ENCODE measurements around the gene MYEOV. TPM values are rescaled to one million over a fixed set of nuclear protein-coding genes. Genes with fewer than 3 reads are reported as not detected.

The MYEOV gene
- polyA plus RNA-seq, 1 donor, result 0.03 TPM

- no peaks in the 10 kb centered on the region for H3K27me3 ChIP-seq (ENCODE audit: control insufficient read depth, insufficient read depth, low read length)
- H3K27ac ChIP-seq (ENCODE audit: low read length), result no peak overlapping the region
- DNase-seq, result peak in 1 of 2 donors; percentile 42
- H3K9me3 ChIP-seq (ENCODE audit: control insufficient read depth, low read depth, low read length), result peaks cover 2% of the 10 kb centered on the region
- H3K4me1 ChIP-seq (ENCODE audit: control insufficient read depth, insufficient read depth, low read length), result peaks cover 22% of the 10 kb centered on the region
- no CpG with 5 or more reads among the region's 13 CpGs for WGBS (ENCODE audit: insufficient coverage, low lambda C conversion rate)
- no peaks in the 10 kb centered on the region for H3K36me3 ChIP-seq (ENCODE audit: control insufficient read depth, insufficient read depth, low read length)
- H3K4me3 ChIP-seq (ENCODE audit: low read length), result no peak overlapping the region
Measured at GRCh38 chr11:69301455-69302401, 7.8 kb downstream of the MYEOV start.

DNA sequence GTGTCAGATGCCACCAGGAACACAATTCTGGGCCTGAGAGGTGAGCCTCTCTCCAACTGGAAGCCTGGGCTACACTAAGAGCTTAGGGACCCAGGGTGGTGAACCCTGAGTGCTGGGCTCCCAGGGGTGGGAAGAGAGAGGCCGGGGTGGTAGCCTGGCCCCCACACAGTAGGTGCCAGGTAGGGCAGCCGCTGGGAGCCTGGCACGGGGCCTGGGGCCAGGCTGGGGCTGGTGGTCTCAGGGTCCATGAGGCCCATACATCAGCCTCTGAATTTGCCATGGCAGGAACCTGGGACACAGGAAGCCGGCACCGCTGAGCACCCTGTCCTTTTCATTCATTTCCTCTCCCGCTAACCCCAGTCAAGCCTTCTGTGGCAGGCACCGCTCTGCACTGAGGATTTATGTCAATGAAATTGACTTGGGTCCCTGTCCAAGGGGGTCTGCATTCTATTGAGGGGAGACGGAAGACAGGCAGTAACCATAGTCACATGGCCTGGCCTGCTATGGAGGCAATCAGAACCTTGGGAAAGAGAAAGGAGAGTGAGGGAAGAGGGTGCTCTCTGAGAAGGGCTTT is 8.6 kb downstream of the MYEOV start:
- H3K9me3 ChIP-seq (ENCODE audit: control insufficient read depth, low read depth, low read length), result no peaks in the 10 kb centered on the region
- no peaks in the 10 kb centered on the region for H3K36me3 ChIP-seq (ENCODE audit: control insufficient read depth, insufficient read depth, low read length)
- no peak for DNase-seq
- WGBS (ENCODE audit: insufficient coverage, low lambda C conversion rate), result no CpG with 5 or more reads among the region's 8 CpGs
- H3K4me1 ChIP-seq (ENCODE audit: control insufficient read depth, insufficient read depth, low read length), result peaks cover 14% of the 10 kb centered on the region
- H3K27me3 ChIP-seq (ENCODE audit: control insufficient read depth, insufficient read depth, low read length), result no peaks in the 10 kb centered on the region
- H3K27ac ChIP-seq (ENCODE audit: low read length), result no peak overlapping the region
- H3K4me3 ChIP-seq (ENCODE audit: low read length), result no peak overlapping the region

DNA sequence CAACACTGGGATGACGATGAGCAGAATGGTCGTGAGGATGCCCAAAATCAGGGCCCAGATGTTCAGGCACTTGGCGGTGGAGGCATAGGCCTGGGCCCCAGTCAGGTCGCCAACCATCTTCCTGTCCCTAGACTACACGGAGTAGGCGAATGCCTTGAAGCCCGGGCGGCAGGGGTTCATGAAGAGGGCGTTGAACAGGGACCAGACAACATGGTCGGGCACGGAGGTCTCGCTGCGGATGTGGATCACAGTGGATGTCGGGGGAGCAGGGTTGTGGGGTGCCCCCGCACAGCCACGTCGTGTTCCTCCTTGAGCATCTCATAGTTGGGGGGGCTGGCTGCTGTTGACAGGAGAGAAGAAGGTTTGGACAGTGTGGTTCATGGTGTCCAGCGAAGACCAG is 9.5 kb downstream of the MYEOV start:
- Histone ChIP-seq H3K4me3 (ENCODE audit: low read length) (no peak overlapping the region), H3K9me3 (ENCODE audit: control insufficient read depth, low read depth, low read length) (no peaks in the 10 kb centered on the region), H3K27ac (ENCODE audit: low read length) (no peak overlapping the region), H3K27me3 (ENCODE audit: control insufficient read depth, insufficient read depth, low read length) (no peaks in the 10 kb centered on the region), H3K36me3 (ENCODE audit: control insufficient read depth, insufficient read depth, low read length) (no peaks in the 10 kb centered on the region), H3K4me1 (ENCODE audit: control insufficient read depth, insufficient read depth, low read length) (peaks cover 5% of the 10 kb centered on the region)
- WGBS (ENCODE audit: insufficient coverage, low lambda C conversion rate), result no CpG with 5 or more reads among the region's 18 CpGs
- no peak for DNase-seq

- WGBS (ENCODE audit: insufficient coverage, low lambda C conversion rate), result no CpG with 5 or more reads among the region's 1 CpG
- Histone ChIP-seq H3K4me1 (ENCODE audit: control insufficient read depth, insufficient read depth, low read length) (no peaks in the 10 kb centered on the region), H3K4me3 (ENCODE audit: low read length) (no peak overlapping the region), H3K36me3 (ENCODE audit: control insufficient read depth, insufficient read depth, low read length) (no peaks in the 10 kb centered on the region), H3K27ac (ENCODE audit: low read length) (no peak overlapping the region), H3K27me3 (ENCODE audit: control insufficient read depth, insufficient read depth, low read length) (no peaks in the 10 kb centered on the region), H3K9me3 (ENCODE audit: control insufficient read depth, low read depth, low read length) (no peaks in the 10 kb centered on the region)
- no peak for DNase-seq
Measured at GRCh38 chr11:69304258-69304657, 10.3 kb downstream of the MYEOV start.

GRCh38 chr11:69304686-69305085 is 10.7 kb downstream of the MYEOV start:
- Histone ChIP-seq H3K9me3 (ENCODE audit: control insufficient read depth, low read depth, low read length) (no peaks in the 10 kb centered on the region), H3K4me1 (ENCODE audit: control insufficient read depth, insufficient read depth, low read length) (no peaks in the 10 kb centered on the region), H3K4me3 (ENCODE audit: low read length) (no peak overlapping the region), H3K27ac (ENCODE audit: low read length) (no peak overlapping the region), H3K36me3 (ENCODE audit: control insufficient read depth, insufficient read depth, low read length) (no peaks in the 10 kb centered on the region), H3K27me3 (ENCODE audit: control insufficient read depth, insufficient read depth, low read length) (no peaks in the 10 kb centered on the region)
- 83% methylated on average over 2 of the region's 6 CpGs for WGBS (ENCODE audit: insufficient coverage, low lambda C conversion rate)
- no peak for DNase-seq

- DNase-seq, result no peak
- Histone ChIP-seq H3K4me1 (ENCODE audit: control insufficient read depth, insufficient read depth, low read length) (no peaks in the 10 kb centered on the region), H3K27me3 (ENCODE audit: control insufficient read depth, insufficient read depth, low read length) (no peaks in the 10 kb centered on the region), H3K4me3 (ENCODE audit: low read length) (no peak overlapping the region), H3K36me3 (ENCODE audit: control insufficient read depth, insufficient read depth, low read length) (no peaks in the 10 kb centered on the region), H3K9me3 (ENCODE audit: control insufficient read depth, low read depth, low read length) (no peaks in the 10 kb centered on the region), H3K27ac (ENCODE audit: low read length) (no peak overlapping the region)
- WGBS (ENCODE audit: insufficient coverage, low lambda C conversion rate), result no CpG with 5 or more reads among the region's 11 CpGs
Measured at GRCh38 chr11:69305885-69306540, 12.1 kb downstream of the MYEOV start.

GRCh38 chr11:69306821-69307220 is 12.9 kb downstream of the MYEOV start:
- Histone ChIP-seq H3K36me3 (ENCODE audit: control insufficient read depth, insufficient read depth, low read length) (no peaks in the 10 kb centered on the region), H3K9me3 (ENCODE audit: control insufficient read depth, low read depth, low read length) (no peaks in the 10 kb centered on the region), H3K4me3 (ENCODE audit: low read length) (no peak overlapping the region), H3K27ac (ENCODE audit: low read length) (no peak overlapping the region), H3K27me3 (ENCODE audit: control insufficient read depth, insufficient read depth, low read length) (no peaks in the 10 kb centered on the region), H3K4me1 (ENCODE audit: control insufficient read depth, insufficient read depth, low read length) (peaks cover 4% of the 10 kb centered on the region)
- no CpG with 5 or more reads among the region's 5 CpGs for WGBS (ENCODE audit: insufficient coverage, low lambda C conversion rate)
- DNase-seq, result no peak

DNA sequence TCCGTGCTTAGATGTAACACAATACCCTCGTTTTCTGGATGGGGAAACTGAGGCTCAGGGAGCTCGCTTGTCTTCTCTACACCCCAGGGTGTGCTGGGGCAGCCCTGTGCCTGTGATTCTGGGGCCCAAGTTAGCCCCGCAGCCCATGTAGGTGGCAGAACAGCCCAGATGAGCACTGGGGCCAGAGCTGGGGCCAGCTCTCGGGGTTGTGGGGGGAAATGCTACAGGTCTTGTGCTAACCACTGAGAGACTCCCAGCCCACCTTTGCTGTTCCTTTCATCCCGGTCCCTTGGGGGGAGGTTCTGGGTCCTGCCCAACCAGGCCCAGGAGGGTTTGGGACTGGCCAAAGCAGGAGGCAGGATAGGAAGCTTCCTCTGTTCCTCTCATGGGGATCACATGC is 13.5 kb downstream of the MYEOV start:
- no peaks in the 10 kb centered on the region for H3K36me3 ChIP-seq (ENCODE audit: control insufficient read depth, insufficient read depth, low read length)
- peaks cover 4% of the 10 kb centered on the region for H3K4me1 ChIP-seq (ENCODE audit: control insufficient read depth, insufficient read depth, low read length)
- H3K27me3 ChIP-seq (ENCODE audit: control insufficient read depth, insufficient read depth, low read length), result no peaks in the 10 kb centered on the region
- H3K9me3 ChIP-seq (ENCODE audit: control insufficient read depth, low read depth, low read length), result no peaks in the 10 kb centered on the region
- H3K4me3 ChIP-seq (ENCODE audit: low read length), result no peak overlapping the region
- DNase-seq, result no peak
- no peak overlapping the region for H3K27ac ChIP-seq (ENCODE audit: low read length)
- no CpG with 5 or more reads among the region's 6 CpGs for WGBS (ENCODE audit: insufficient coverage, low lambda C conversion rate)

GRCh38 chr11:69307871-69308431 is 14.0 kb downstream of the MYEOV start:
- H3K9me3 ChIP-seq (ENCODE audit: control insufficient read depth, low read depth, low read length), result no peaks in the 10 kb centered on the region
- DNase-seq, result no peak

DNA sequence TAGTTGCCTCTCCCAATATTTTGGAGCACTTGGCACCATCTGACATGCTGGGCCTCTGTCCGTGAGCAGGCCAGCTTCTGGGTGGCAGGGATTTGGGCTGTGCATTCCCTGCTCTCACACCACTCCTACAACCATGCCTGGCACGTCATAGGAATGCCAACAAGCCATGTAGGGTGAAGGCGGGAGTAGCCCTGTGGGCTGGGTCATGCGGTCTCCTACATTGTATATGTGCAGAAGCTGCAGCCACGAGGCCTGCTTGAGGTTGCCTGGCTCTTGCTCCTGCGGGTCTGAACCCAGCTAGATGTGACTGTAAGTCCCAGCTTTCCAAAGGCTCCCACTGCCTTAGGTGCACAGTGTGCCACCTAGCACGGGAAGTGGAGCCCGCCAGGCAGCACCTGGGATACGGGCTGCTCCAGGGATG is 14.5 kb downstream of the MYEOV start:
- WGBS (ENCODE audit: insufficient coverage, low lambda C conversion rate), result no CpG with 5 or more reads among the region's 9 CpGs
- Histone ChIP-seq H3K27me3 (ENCODE audit: control insufficient read depth, insufficient read depth, low read length) (no peaks in the 10 kb centered on the region), H3K36me3 (ENCODE audit: control insufficient read depth, insufficient read depth, low read length) (no peaks in the 10 kb centered on the region), H3K9me3 (ENCODE audit: control insufficient read depth, low read depth, low read length) (no peaks in the 10 kb centered on the region), H3K27ac (ENCODE audit: low read length) (no peak overlapping the region), H3K4me3 (ENCODE audit: low read length) (no peak overlapping the region), H3K4me1 (ENCODE audit: control insufficient read depth, insufficient read depth, low read length) (peaks cover 4% of the 10 kb centered on the region)
- no peak for DNase-seq

More at GRCh38 chr11:69307871-69308431, 14.0 kb downstream of the MYEOV start:
- Histone ChIP-seq H3K4me1 (ENCODE audit: control insufficient read depth, insufficient read depth, low read length) (peaks cover 4% of the 10 kb centered on the region), H3K27ac (ENCODE audit: low read length) (no peak overlapping the region), H3K36me3 (ENCODE audit: control insufficient read depth, insufficient read depth, low read length) (no peaks in the 10 kb centered on the region), H3K4me3 (ENCODE audit: low read length) (no peak overlapping the region), H3K27me3 (ENCODE audit: control insufficient read depth, insufficient read depth, low read length) (no peaks in the 10 kb centered on the region)
- WGBS (ENCODE audit: insufficient coverage, low lambda C conversion rate), result no CpG with 5 or more reads among the region's 12 CpGs
